ENCODE measurements around the gene LAMC3. TPM values are rescaled to one million over a fixed set of nuclear protein-coding genes. Genes with fewer than 3 reads are reported as not detected.
A peak's percentile ranks its signal among the peaks of the same experiment; 100 is the strongest.

Gene LAMC3
- polyA plus RNA-seq (2013, experiment 1 of 2): 12.2 TPM
- polyA plus RNA-seq (2013, experiment 2 of 2): 9.7 TPM

DNA sequence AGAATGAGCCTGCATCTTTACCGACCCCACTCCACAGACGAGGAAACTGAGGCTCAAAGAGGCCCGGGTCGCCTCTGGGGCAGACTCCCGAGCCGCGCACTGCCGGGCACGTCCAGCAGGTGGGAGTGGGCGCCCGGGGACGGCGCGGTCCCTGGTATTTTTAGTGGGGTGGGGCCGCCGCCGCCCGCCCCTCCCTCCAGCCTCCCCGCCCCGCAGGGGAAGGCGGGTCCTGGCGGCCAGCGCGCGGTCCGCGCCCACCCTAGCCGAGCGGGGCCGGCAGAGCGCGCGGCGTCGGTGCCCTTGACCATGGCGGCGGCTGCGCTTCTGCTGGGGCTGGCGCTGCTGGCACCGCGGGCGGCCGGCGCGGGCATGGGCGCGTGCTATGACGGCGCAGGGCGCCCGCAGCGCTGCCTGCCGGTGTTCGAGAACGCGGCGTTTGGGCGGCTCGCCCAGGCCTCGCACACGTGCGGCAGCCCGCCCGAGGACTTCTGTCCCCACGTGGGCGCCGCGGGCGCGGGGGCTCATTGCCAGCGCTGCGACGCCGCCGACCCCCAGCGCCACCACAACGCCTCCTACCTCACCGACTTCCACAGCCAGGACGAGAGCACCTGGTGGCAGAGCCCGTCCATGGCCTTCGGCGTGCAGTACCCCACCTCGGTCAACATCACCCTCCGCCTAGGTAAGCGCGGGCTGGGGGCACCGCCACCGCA, at the start of gene LAMC3:
Gene LAMC3, plus strand, starts transcription at position 266 of the 710 bp plus-strand sequence. Its CDS starts 41 bp downstream, at position 307.
- no peak within 1 kb of the TSS for H3K27ac ChIP-seq (ENCODE audit: low read depth, low read length, severe bottlenecking)
- peak within 1 kb of the TSS; percentile 24 for H3K4me3 ChIP-seq (ENCODE audit: extremely low read depth, insufficient read depth, low read length, poor library complexity, severe bottlenecking)
- 2 to 9% methylated on average over 52 to 58 of the region's 88 CpGs for WGBS, 2 experiments (ENCODE audit: insufficient coverage in 2 of 2)

DNA sequence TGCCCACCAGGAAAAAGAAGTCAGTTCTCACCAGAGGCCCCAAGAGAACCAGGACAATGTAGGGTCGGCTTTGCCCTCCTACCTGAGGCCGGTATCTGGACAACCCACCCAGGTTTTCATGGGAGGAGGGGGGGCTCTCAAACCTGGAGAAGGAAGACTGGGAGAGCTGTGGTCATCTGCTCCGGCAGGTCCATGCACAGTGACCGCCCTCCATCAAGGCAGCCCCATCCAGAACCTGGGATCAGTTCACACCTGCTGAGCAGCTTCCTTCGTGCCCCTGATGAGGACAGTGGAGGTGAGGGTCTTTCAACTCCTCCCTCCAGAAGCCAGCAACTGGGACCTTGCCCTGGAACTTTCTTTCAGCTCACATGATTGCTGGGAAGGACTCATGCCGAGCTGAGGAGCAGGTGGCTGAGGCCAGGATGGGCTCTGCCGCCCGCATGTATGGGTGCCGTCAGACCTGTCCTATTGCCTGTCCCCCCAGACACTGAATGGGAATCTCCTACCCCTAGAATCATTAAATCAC, 49.1 kb upstream of the LAMC3 start:
- Histone ChIP-seq H3K4me1 (ENCODE audit: control insufficient read depth, insufficient read depth, low read length, poor library complexity, severe bottlenecking) (peaks cover 11% of the 10 kb centered on the region), H3K4me3 (ENCODE audit: extremely low read depth, insufficient read depth, low read length, poor library complexity, severe bottlenecking) (no peak overlapping the region), H3K36me3 (ENCODE audit: control insufficient read depth, insufficient read depth, low read length) (no peaks in the 10 kb centered on the region), H3K9me3 (ENCODE audit: control insufficient read depth, low read length) (peaks cover 8% of the 10 kb centered on the region), H3K27ac (ENCODE audit: low read depth, low read length, severe bottlenecking) (no peak overlapping the region)
- WGBS, 2 experiments (ENCODE audit: insufficient coverage in 2 of 2): 82 to 91% methylated on average over 7 to 8 of the region's 9 CpGs

More for the DNA sequence above, at the start of gene LAMC3:
- Histone ChIP-seq H3K9me3 (ENCODE audit: control insufficient read depth, low read length) (no peaks in the 10 kb centered on the region), H3K4me1 (ENCODE audit: control insufficient read depth, insufficient read depth, low read length, poor library complexity, severe bottlenecking) (no peaks in the 10 kb centered on the region), H3K36me3 (ENCODE audit: control insufficient read depth, insufficient read depth, low read length) (no peaks in the 10 kb centered on the region)

DNA sequence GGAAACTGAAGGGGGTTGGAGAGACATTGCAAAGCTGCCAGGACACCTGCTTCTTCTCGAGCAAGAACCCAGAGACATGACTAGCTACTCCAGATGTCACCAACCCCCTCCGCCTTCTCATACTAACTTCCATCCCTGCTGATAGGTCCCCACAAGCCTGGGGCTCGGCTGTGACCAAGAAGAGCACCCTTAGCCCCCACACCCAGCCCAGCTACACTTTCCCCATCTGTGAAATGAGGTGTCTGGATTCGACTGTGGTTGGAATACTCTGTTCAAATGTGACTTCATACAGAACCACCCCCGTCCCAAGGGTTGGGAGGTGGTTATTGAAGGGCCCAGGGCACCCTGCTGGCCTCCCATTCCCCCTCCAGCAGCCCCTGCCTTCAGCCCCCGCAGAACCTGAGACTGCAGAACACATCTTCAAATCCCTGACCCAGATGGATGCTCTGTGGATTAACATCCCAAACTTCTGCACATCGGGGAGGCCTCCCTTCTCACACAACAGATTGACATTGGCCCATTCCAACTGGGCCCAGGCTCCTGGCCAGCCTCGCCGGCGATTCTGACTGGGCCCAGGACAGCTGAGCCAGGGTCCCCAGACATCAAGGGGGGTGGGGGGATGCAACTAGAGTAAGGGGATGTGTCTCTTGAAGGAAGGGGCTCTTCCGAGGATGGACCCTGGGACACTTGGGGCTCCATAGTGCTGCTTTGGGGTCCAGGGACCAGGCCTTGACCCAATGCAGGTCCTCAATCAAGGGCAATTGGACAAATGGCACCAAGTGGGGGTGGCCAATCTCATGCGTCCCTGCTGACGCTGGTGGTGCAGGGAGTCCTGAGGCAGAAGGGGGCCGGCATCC, 48.2 kb upstream of the LAMC3 start:
- H3K9me3 ChIP-seq (ENCODE audit: control insufficient read depth, low read length): peaks cover 8% of the 10 kb centered on the region
- no peak overlapping the region for H3K4me3 ChIP-seq (ENCODE audit: extremely low read depth, insufficient read depth, low read length, poor library complexity, severe bottlenecking)
- H3K27ac ChIP-seq (ENCODE audit: low read depth, low read length, severe bottlenecking): no peak overlapping the region
- peaks cover 11% of the 10 kb centered on the region for H3K4me1 ChIP-seq (ENCODE audit: control insufficient read depth, insufficient read depth, low read length, poor library complexity, severe bottlenecking)
- no peaks in the 10 kb centered on the region for H3K36me3 ChIP-seq (ENCODE audit: control insufficient read depth, insufficient read depth, low read length)
- WGBS, 2 experiments (ENCODE audit: insufficient coverage in 2 of 2): 94 to 100% methylated on average over 5 to 8 of the region's 14 CpGs

DNA sequence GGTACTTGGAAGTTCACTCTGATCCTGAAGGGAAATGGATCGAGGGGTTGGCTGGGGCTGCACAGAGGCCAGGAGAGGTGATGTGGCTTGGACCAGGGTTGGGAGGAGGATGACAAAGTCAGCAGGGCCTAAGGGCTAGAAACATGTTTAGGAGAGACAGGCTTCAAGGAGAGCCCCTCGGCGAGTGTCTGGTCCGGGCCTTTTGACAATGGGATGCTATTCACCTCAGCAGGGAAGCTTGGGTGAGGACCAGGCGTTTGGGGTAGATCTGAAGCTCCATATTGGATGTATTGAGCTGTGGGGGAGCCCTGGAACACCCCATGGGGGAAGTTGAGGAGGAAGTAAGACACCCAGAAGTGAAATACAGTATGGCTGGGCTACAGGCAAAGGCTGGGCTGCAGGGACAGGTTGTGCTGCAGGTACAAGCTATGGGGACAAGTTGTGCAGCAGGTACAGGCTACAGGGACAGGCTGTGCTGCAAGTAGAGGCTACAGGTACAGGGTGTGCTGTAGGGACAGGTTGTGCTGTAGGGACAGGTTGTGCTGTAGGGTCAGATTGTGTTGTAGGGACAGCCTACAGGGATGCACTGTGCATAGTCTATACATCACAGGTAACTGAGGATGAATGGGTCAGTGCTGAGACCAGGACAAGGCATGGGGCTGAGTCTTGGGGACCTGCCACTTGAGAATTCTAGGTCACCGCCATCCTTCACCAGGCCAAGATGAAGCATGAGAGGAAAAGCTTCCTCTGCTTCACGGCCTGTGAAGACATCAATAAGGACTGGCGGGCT, 47.3 kb upstream of the LAMC3 start:
- H3K4me3 ChIP-seq (ENCODE audit: extremely low read depth, insufficient read depth, low read length, poor library complexity, severe bottlenecking): no peak overlapping the region
- H3K36me3 ChIP-seq (ENCODE audit: control insufficient read depth, insufficient read depth, low read length): no peaks in the 10 kb centered on the region
- peaks cover 11% of the 10 kb centered on the region for H3K4me1 ChIP-seq (ENCODE audit: control insufficient read depth, insufficient read depth, low read length, poor library complexity, severe bottlenecking)
- peaks cover 8% of the 10 kb centered on the region for H3K9me3 ChIP-seq (ENCODE audit: control insufficient read depth, low read length)
- WGBS, 2 experiments (ENCODE audit: insufficient coverage in 2 of 2): 90 to 95% methylated on average over 7 to 8 of the region's 8 CpGs
- no peak overlapping the region for H3K27ac ChIP-seq (ENCODE audit: low read depth, low read length, severe bottlenecking)

DNA sequence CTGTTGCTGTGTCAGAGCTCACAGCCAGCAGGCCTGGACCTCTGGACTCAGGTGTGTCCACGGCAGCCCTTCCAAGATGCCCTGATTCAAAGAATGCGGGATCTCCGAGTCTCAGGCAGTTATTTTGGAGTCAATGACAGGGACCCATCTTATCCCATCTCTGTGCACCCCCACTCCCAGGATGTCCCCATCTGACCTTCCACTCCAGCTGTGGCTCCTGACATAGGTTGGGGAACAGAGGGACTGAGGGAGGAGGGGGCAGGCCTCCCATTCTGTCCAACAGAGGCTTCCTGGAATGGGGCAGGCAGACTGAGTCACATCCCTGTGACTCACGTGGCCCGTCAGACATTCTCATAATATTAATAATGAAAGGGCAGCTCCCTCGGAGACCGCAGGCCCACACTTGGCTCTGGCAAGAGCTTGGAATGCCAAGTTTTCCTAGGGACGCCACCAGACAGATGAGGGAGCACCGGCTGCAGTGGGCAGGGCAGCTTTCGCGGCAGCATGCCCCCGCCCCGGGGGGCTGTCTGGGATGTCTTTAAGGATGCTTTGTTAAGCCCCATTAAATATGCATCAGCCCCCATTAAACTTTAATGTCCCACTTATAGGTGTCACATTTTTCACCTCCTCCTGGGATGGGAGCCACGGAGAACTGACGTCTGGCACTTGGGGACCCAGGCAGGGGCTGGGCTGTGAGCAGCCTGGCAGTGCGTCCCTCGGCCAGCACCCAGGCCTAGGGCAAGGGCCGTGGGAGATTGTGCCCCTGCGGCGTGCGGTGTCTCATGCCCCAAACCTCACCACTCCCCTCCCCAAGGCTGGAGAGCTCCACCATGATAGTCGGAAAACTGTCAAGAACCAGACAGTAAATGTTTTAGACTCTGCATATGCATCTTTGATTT, 46.3 kb upstream of the LAMC3 start:
- Histone ChIP-seq H3K9me3 (ENCODE audit: control insufficient read depth, low read length) (peaks cover 8% of the 10 kb centered on the region), H3K27ac (ENCODE audit: low read depth, low read length, severe bottlenecking) (no peak overlapping the region), H3K4me1 (ENCODE audit: control insufficient read depth, insufficient read depth, low read length, poor library complexity, severe bottlenecking) (peaks cover 11% of the 10 kb centered on the region), H3K36me3 (ENCODE audit: control insufficient read depth, insufficient read depth, low read length) (no peaks in the 10 kb centered on the region), H3K4me3 (ENCODE audit: extremely low read depth, insufficient read depth, low read length, poor library complexity, severe bottlenecking) (no peak overlapping the region)
- 65 to 67% methylated on average over 16 to 21 of the region's 22 CpGs for WGBS, 2 experiments (ENCODE audit: insufficient coverage in 2 of 2)

DNA sequence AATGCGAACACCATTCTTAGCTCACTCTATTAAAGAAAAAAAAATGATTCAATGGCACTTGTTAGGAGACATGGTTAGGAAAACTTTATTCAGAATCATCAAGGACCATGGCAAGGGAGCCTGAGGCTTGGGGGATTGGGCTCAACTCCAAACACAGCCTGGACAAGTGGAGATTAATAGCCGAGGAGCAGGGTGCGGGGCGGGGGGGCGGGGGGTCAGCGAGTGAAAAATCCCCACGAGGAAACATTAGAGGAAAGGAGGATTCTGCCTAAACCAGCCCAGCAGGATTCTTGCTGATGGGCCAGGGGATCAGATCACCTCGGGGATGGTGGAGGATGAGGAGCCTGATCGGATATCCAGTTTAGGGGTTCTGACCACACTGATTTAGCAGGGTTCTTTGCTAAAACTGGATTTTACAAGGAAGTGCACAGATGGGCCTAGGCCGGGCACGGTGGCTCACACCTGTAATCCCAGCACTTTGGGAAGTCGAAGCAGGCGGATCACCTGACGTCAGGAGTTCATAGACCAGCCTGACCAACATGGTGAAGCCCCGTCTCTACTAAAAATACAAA, 45.6 kb upstream of the LAMC3 start:
- 95 to 97% methylated on average over 13 of the region's 15 CpGs for WGBS, 2 experiments (ENCODE audit: insufficient coverage in 2 of 2)
- Histone ChIP-seq H3K27ac (ENCODE audit: low read depth, low read length, severe bottlenecking) (no peak overlapping the region), H3K36me3 (ENCODE audit: control insufficient read depth, insufficient read depth, low read length) (no peaks in the 10 kb centered on the region), H3K4me3 (ENCODE audit: extremely low read depth, insufficient read depth, low read length, poor library complexity, severe bottlenecking) (no peak overlapping the region), H3K9me3 (ENCODE audit: control insufficient read depth, low read length) (peaks cover 4% of the 10 kb centered on the region), H3K4me1 (ENCODE audit: control insufficient read depth, insufficient read depth, low read length, poor library complexity, severe bottlenecking) (peaks cover 11% of the 10 kb centered on the region)

DNA sequence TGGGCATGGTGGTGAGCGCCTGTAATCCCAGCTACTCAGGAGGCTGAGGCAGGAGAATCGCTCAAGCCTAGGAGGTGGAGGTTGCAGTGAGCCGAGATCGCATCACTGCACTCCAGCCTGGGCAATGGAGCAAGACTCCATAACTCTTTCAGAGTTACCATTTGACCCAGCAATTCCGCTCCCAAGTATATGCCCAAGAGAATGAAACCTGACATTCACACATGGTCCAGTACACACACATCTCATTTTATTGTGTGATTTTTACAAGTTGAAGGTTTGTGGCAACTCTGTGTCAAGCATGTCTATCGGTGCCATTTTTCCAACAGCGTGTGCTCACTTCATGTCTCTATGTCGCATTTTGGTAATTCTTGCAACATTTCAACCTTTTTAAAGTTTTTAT, 45.1 kb upstream of the LAMC3 start:
- no peaks in the 10 kb centered on the region for H3K36me3 ChIP-seq (ENCODE audit: control insufficient read depth, insufficient read depth, low read length)
- 93 to 100% methylated on average over 4 to 5 of the region's 8 CpGs for WGBS, 2 experiments (ENCODE audit: insufficient coverage in 2 of 2)
- no peaks in the 10 kb centered on the region for H3K9me3 ChIP-seq (ENCODE audit: control insufficient read depth, low read length)
- no peak overlapping the region for H3K4me3 ChIP-seq (ENCODE audit: extremely low read depth, insufficient read depth, low read length, poor library complexity, severe bottlenecking)
- no peak overlapping the region for H3K27ac ChIP-seq (ENCODE audit: low read depth, low read length, severe bottlenecking)
- H3K4me1 ChIP-seq (ENCODE audit: control insufficient read depth, insufficient read depth, low read length, poor library complexity, severe bottlenecking): peaks cover 11% of the 10 kb centered on the region

DNA sequence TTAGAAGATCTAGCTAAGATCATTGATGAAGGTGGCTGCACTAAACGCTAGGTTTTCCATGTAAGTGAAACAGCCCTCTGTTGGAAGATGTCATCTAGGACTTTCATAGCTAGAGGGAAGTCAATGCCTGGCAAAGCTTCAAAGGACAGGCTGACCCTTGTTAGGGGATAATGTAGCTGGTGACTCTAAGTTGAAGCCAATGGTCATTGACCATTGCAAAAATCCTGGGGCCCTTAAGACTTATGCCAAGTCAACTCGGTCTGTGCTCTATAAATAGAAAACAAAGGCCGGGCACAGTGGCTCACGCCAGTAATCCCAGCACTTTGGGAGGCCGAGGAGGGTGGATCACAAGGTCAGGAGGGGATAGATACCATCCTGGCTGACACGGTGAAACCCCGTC, 43.3 kb upstream of the LAMC3 start:
- Histone ChIP-seq H3K9me3 (ENCODE audit: control insufficient read depth, low read length) (no peaks in the 10 kb centered on the region), H3K36me3 (ENCODE audit: control insufficient read depth, insufficient read depth, low read length) (no peaks in the 10 kb centered on the region), H3K4me1 (ENCODE audit: control insufficient read depth, insufficient read depth, low read length, poor library complexity, severe bottlenecking) (peaks cover 11% of the 10 kb centered on the region), H3K4me3 (ENCODE audit: extremely low read depth, insufficient read depth, low read length, poor library complexity, severe bottlenecking) (no peak overlapping the region), H3K27ac (ENCODE audit: low read depth, low read length, severe bottlenecking) (no peak overlapping the region)
- WGBS, 2 experiments (ENCODE audit: insufficient coverage in 2 of 2): 89 to 97% methylated on average over 4 to 5 of the region's 7 CpGs

DNA sequence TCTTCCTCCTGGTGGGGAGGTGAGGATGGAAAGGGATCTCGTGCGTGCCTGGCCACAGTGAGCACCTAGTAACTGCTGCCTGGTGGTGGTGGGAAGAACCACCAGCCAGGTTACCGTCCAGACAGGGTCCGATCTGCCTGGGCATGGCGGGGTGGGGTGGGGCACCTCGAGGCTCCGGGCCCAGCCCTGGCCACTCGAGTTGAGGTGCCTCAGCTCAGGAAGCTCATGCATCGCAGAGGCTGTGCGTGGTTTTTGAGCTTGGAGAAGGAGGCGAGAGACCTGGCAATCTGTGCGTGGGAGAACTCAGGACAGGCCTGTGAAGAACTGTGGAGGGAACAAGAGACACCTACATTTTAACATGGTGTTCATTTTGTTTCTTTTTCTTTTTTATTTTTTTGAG, 38.9 kb upstream of the LAMC3 start:
- H3K4me1 ChIP-seq (ENCODE audit: control insufficient read depth, insufficient read depth, low read length, poor library complexity, severe bottlenecking): no peaks in the 10 kb centered on the region
- 96 to 98% methylated on average over 7 to 8 of the region's 12 CpGs for WGBS, 2 experiments (ENCODE audit: insufficient coverage in 2 of 2)
- no peak overlapping the region for H3K27ac ChIP-seq (ENCODE audit: low read depth, low read length, severe bottlenecking)
- no peak overlapping the region for H3K4me3 ChIP-seq (ENCODE audit: extremely low read depth, insufficient read depth, low read length, poor library complexity, severe bottlenecking)
- no peaks in the 10 kb centered on the region for H3K36me3 ChIP-seq (ENCODE audit: control insufficient read depth, insufficient read depth, low read length)
- no peaks in the 10 kb centered on the region for H3K9me3 ChIP-seq (ENCODE audit: control insufficient read depth, low read length)

All from mesodermal cell (in vitro differentiated cells).